HG03432 (cell line): ENCODE measurements around the gene DDX42.
"Not testable (repeated sequence)": the region's sequence is repeated elsewhere in the genome, so short reads cannot be mapped to it uniquely, and the experiment has no call there.

Experiments
- ATAC-seq: cut with Tn5 transposase; IDR thresholded peaks from one replicate; pipeline ENCODE4 v1.9.1; 2021; ENCODE audit warnings: mild to moderate bottlenecking, moderate library complexity; ENCODE audit not compliant: unreplicated experiment

The DDX42 gene

DNA sequence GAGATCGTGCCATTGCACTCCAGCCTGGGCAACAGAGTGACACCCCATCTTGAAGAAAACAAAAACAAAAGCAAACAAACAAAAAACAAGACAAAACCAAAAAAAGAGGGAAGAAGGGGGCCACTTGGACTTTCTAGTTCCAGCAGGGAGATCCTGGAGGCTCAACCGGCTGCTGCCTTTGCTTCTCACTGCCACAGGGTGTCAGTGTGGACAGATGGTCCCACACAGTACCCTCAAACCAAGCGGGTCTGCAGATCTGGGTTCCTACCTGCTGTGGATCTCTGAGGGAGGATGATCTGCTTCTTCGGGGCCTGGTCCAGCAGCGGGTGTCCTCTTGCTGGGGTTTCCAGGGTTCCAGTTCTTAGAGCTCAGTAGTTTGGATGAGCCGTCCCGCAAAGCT is 92.7 kb downstream of the DDX42 start:
- ATAC-seq = not testable (repeated sequence)
